Immature natural killer cell (primary cell): ENCODE measurements around the gene CTSC. TPM values are rescaled to one million over a fixed set of nuclear protein-coding genes. Genes with fewer than 3 reads are reported as not detected.
A peak's percentile ranks its signal among the peaks of the same experiment; 100 is the strongest.

ENCODE experiments used
- DNase-seq, 3 donors: peaks; one replicate each; pipeline ENCODE4 v3.0.0; 2022; ENCODE audit warnings: mixed read lengths in 1 of 3
- H3K27ac Mint-ChIP-seq, 6 donors: one replicate each; pipeline ENCODE4 v1.8.0; 2020; ENCODE audit warnings: mixed read lengths in 6 of 6, mild to moderate bottlenecking in 5 of 6, inconsistent platforms in 4 of 6, moderate library complexity in 3 of 6
- H3K27me3 Mint-ChIP-seq, 3 donors: one replicate each; pipeline ENCODE4 v1.8.0; 2020 to 2021; ENCODE audit warnings: low read depth in 3 of 3, mild to moderate bottlenecking in 3 of 3, mixed read lengths in 3 of 3, moderate library complexity in 3 of 3, inconsistent platforms in 1 of 3
- H3K36me3 Mint-ChIP-seq, 3 donors: one replicate each; pipeline ENCODE4 v1.8.0; 2020; ENCODE audit warnings: mixed read lengths in 3 of 3, inconsistent platforms in 2 of 3, mild to moderate bottlenecking in 2 of 3
- H3K4me1 Mint-ChIP-seq, 2 donors: one replicate each; pipeline ENCODE4 v1.8.0; 2020; ENCODE audit warnings: inconsistent platforms in 2 of 2, mild to moderate bottlenecking in 2 of 2, mixed read lengths in 2 of 2, moderate library complexity in 1 of 2
- H3K4me3 Mint-ChIP-seq, 5 donors: one replicate each; pipeline ENCODE4 v1.8.0; 2020; ENCODE audit warnings: mild to moderate bottlenecking in 5 of 5, mixed read lengths in 5 of 5, inconsistent platforms in 3 of 5, moderate library complexity in 3 of 5
- H3K9me3 Mint-ChIP-seq, 6 donors: one replicate each; pipeline ENCODE4 v1.8.0; 2020; ENCODE audit warnings: mild to moderate bottlenecking in 6 of 6, mixed read lengths in 6 of 6, inconsistent platforms in 4 of 6, moderate library complexity in 3 of 6
- polyA plus RNA-seq, 3 donors: library from polyadenylated mRNA; unstranded; fragments of 300-500 nt; fragmentation: Illumina TruSeq; gene quantifications; one replicate each; pipeline ENCODE4 v1.2.3, GENCODE V29; 2021

CTSC gene
- polyA plus RNA-seq, 3 donors from 2014 or later = 389 to 655 (median 558) TPM

DNA sequence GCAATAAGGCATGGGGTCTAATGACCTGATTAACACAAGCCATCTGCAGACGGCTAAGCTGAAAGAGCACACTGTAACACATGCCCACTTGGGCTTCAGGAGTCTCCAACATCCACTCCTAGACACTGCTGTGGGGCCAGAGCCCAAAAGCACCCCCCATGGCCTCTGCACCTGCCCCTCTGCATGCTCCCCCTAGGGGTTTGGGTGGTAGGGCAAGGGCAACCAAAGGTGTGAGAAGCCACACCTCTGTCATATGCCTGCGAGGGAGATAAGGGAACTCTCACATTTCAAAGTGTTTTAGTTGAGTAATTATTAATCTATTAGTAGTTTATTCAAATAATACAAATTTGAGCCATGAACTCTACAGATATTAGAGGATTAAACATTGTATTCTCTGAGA lies 30.8 kb downstream of the CTSC start:
- H3K4me1 Mint-ChIP-seq = peaks cover 79 to 98% of the 10 kb centered on the region in 2 donors
- peaks cover 1 to 6% (median 2%) of the 10 kb centered on the region in 3 donors for H3K27me3 Mint-ChIP-seq
- H3K27ac Mint-ChIP-seq = peak overlapping the region in 5 of 6 donors; percentile 16 to 88 (median 83)
- H3K9me3 Mint-ChIP-seq = no peaks in the 10 kb centered on the region
- DNase-seq = no peak
- H3K4me3 Mint-ChIP-seq = no peak overlapping the region
- peaks cover 32 to 72% (median 38%) of the 10 kb centered on the region in 3 donors for H3K36me3 Mint-ChIP-seq

DNA sequence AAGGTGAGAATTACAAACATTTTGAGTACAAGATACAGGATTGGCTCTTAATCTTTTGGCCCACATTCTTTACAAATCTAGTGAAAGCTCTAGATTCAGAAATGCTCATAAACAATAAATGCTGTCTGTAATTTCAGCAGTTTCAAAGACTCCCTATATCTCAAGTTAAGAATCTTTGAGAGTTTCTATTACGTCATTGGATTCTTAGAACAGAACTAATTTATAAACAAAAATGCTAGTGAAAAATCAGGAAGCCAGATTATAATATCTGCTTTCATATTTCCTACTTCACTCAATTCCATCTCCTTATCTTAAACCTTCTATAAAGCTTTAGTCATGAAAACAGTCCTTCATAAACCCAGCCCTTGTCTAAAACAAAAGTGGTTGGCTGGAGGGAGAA lies 32.1 kb downstream of the CTSC start:
- Mint-ChIP-seq H3K4me3 (no peak overlapping the region), H3K4me1 (peaks cover 80 to 98% of the 10 kb centered on the region in 2 donors), H3K27ac (peak overlapping the region; percentile 54 to 88 (median 82))

DNA sequence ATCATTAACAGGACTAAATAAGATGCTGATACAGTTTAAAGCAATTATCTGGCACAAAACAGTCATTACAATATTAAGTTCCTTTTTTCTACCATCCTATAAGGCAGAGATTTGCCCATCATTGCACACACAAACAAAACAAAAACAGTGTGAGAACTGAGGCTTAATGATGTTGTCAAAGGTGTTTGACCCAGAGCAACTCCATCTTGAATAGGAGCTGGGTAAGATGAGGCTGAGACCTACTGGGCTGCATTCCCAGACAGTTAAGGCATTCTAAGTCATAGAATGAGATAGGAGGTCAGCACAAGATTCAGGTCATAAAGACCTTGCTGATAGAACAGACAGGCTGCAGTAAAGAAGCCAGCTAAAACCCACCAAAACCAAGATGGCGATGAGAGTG lies 33.2 kb downstream of the CTSC start:
- Mint-ChIP-seq H3K9me3 (no peaks in the 10 kb centered on the region), H3K36me3 (peaks cover 36 to 69% (median 42%) of the 10 kb centered on the region in 3 donors), H3K4me3 (no peak overlapping the region), H3K4me1 (peaks cover 82 to 99% of the 10 kb centered on the region in 2 donors), H3K27me3 (peaks cover 3 to 11% (median 7%) of the 10 kb centered on the region in 3 donors), H3K27ac (peak overlapping the region; percentile 81 to 93 (median 88))
- no peak for DNase-seq

More for the DNA sequence above, 32.1 kb downstream of the CTSC start:
- Mint-ChIP-seq H3K27me3 (peaks cover 3 to 11% (median 7%) of the 10 kb centered on the region in 3 donors), H3K9me3 (no peaks in the 10 kb centered on the region), H3K36me3 (peaks cover 38 to 68% (median 42%) of the 10 kb centered on the region in 3 donors)
- DNase-seq = no peak

DNA sequence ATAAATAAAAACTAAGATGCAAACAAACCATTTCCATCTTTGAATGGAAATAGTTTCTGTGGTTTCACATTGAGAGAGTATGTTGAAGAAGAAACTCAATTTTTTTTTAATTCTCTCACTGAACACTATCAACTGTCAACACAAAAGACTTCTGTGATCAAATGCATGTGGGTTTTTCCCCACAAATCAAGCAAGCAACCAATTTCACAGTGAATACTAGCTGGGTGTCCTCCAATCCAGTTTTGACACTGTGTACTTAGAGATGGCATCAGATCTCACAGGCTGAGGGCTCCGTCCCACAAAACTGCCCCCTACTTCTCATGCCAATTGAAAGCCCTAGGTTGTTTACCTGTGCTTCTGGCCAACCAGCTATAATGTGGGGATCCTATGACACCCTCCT lies 34.5 kb downstream of the CTSC start:
- Mint-ChIP-seq H3K9me3 (no peaks in the 10 kb centered on the region), H3K4me1 (peaks cover 86 to 100% of the 10 kb centered on the region in 2 donors), H3K27ac (peak overlapping the region; percentile 85 to 94 (median 89)), H3K27me3 (peaks cover 3 to 11% (median 7%) of the 10 kb centered on the region in 3 donors), H3K36me3 (peaks cover 29 to 70% (median 41%) of the 10 kb centered on the region in 3 donors), H3K4me3 (peak overlapping the region; percentile 26 to 63 (median 44))
- DNase-seq = peak; percentile 22 to 38 (median 30)

DNA sequence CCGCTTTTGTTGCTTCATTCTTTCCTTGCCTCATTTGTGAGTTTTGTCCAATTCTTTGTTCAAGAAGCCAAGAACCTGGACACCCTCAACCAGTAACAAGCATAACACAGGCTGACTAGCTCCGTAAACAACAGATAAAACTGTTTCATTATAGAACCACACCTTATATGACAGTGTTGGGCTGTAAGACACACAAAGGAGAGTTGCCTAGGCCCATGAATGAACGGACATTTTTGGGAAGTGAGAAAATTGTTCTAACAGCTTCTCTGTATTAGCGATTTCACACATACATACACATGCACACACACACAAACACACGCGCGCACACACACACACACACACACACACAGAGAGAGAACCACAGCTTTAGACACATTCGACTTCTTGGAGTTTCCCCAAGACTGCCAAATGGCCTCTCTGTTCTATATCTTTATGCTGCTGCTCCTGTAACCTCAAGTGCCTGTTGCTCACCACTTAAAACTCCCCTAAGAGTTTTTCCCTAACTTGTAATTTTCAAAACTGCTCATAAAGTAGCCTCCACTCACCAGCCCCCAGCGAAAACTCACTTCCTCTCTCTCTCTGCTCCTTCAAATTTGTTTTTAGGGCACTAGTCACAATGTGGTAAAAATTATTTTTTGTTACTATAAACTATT lies 35.9 kb downstream of the CTSC start:
- Mint-ChIP-seq H3K27me3 (peaks cover 3 to 11% (median 7%) of the 10 kb centered on the region in 3 donors), H3K4me3 (peak overlapping the region; percentile 42 to 79 (median 76)), H3K27ac (peak overlapping the region; percentile 85 to 95 (median 92)), H3K4me1 (peaks cover 90 to 100% of the 10 kb centered on the region in 2 donors), H3K36me3 (peaks cover 23 to 72% (median 35%) of the 10 kb centered on the region in 3 donors), H3K9me3 (no peaks in the 10 kb centered on the region)
- DNase-seq = peak; percentile 49 to 59 (median 51)

DNA sequence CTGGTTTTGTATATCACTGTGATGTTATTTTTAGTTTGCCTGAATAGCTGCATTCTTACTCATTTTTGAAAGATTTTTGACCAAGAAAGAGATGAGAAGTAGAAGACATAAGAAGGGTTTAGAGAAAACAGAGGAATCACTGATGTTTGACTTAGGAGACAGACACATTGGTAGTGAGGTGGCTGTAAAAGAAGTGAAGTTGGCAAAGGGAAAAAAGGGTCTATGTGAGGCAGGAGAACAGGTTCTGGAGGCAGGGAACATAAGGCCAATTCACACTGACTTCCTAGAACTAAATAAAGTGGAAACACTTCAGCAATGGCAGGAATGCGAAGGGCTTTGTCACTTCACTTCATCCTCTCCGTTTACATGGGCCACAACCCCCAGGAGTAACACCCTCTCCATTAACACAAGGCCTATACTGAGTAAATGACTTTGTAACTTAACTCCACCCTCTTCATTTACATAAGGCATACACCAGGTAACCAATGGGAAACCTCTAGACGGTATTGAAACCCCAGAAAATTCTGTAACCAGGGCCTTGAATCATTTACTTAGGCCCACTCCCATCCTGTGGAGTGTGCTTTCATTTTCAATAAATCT lies 36.5 kb downstream of the CTSC start:
- Mint-ChIP-seq H3K36me3 (peaks cover 19 to 66% (median 30%) of the 10 kb centered on the region in 3 donors), H3K27ac (peak overlapping the region; percentile 85 to 95 (median 92)), H3K9me3 (no peaks in the 10 kb centered on the region), H3K4me3 (peak overlapping the region; percentile 42 to 79 (median 76)), H3K27me3 (peaks cover 3 to 11% (median 7%) of the 10 kb centered on the region in 3 donors), H3K4me1 (peaks cover 85 to 98% of the 10 kb centered on the region in 2 donors)
- DNase-seq = peak in 2 of 3 donors; percentile 40 to 50

DNA sequence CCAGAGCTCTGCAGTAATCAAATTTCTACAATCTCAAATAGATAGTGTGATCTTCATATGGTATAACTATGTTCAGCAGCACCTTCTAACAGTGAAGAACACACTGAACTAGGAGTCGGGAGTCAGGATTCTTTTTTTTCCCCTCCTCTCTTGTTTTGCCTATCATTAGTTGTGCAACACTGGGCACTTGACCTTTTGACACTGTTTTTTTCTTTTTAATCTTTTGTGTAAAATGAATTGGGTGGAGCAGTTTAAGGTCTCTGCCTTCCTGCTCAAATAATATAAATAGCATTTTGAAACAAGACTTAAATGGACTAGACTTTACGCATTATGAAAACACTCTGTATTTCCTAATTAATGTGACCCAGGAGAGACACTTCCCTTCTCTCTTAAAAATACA lies 39.7 kb downstream of the CTSC start:
- peaks cover 3 to 10% (median 7%) of the 10 kb centered on the region in 3 donors for H3K27me3 Mint-ChIP-seq
- H3K9me3 Mint-ChIP-seq = no peaks in the 10 kb centered on the region
- DNase-seq = no peak
- peaks cover 59 to 92% of the 10 kb centered on the region in 2 donors for H3K4me1 Mint-ChIP-seq
- peak overlapping the region; percentile 36 to 81 (median 68) for H3K27ac Mint-ChIP-seq
- peaks cover 5 to 58% (median 13%) of the 10 kb centered on the region in 3 donors for H3K36me3 Mint-ChIP-seq
- no peak overlapping the region for H3K4me3 Mint-ChIP-seq

DNA sequence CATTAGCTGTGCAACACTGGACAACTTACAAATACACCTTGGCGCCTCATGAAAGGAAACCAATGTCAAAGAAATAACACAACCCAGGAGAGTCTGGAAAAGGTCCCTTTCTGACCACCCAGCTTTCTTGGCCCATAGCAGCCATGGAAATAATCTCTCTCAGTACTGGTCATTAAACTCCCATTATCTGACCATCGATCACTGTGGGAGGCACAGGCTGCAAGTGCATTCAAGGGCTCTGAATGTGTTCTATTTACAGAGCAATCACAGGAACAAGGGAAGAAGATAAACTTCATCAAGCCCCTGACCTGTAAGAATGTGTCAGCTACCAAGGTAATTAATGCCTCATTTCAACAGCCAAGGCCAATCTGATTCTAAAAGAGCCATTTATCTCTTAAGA lies 40.1 kb downstream of the CTSC start:
- Mint-ChIP-seq H3K9me3 (no peaks in the 10 kb centered on the region), H3K4me3 (no peak overlapping the region), H3K27ac (peak overlapping the region; percentile 46 to 81 (median 68)), H3K27me3 (peaks cover 3 to 8% (median 7%) of the 10 kb centered on the region in 3 donors), H3K4me1 (peaks cover 56 to 92% of the 10 kb centered on the region in 2 donors), H3K36me3 (peaks cover 5 to 56% (median 16%) of the 10 kb centered on the region in 3 donors)
- no peak for DNase-seq

DNA sequence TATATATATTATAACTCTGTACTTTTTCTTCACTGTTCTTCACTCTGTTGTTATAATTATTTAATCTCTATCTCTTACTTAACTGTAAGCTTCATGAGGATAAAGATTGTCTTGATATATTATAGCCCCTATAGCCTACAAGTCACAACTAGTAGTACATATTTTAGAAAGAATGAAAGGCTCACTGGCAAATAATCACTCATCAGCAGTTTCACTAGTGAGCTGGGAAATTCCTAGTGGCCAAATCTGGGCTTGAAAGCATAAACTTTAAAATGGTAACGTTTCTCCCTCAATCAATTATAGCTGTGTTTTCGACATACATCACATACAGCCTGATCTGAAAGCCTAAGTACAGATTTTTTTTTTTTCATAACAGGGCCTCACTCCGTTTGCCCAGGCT lies 42.5 kb downstream of the CTSC start:
- peaks cover 36 to 77% of the 10 kb centered on the region in 2 donors for H3K4me1 Mint-ChIP-seq
- no peak for DNase-seq
- H3K27me3 Mint-ChIP-seq = peaks cover 0 to 2% (median 0%) of the 10 kb centered on the region in 3 donors
- H3K4me3 Mint-ChIP-seq = no peak overlapping the region
- no peaks in the 10 kb centered on the region for H3K9me3 Mint-ChIP-seq
- peaks cover 7 to 64% (median 8%) of the 10 kb centered on the region in 3 donors for H3K36me3 Mint-ChIP-seq
- peak overlapping the region in 4 of 6 donors; percentile 2 to 77 (median 58) for H3K27ac Mint-ChIP-seq

DNA sequence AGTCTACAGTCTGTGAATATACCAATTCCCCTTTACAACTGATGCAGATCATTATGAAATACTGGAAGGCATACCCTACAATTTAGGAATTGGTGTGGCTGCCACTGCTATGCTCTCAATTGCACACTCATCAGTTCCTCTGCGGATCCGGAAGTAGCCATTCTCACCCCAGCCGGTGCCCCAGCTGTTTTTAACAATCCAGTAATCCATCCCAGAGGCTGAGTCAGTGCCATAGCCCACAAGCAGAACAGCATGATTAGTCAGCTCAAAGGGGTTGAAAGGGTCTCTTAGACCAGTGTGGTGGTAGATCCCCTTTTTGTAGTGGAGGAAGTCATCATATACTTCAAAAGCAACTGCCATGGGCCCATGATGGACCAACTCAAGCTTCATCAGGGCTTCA lies 43.6 kb downstream of the CTSC start:
- Mint-ChIP-seq H3K36me3 (peaks cover 8 to 62% (median 12%) of the 10 kb centered on the region in 3 donors), H3K9me3 (no peaks in the 10 kb centered on the region), H3K27me3 (peaks cover 0 to 2% (median 0%) of the 10 kb centered on the region in 3 donors), H3K4me3 (no peak overlapping the region), H3K4me1 (peaks cover 27 to 66% of the 10 kb centered on the region in 2 donors), H3K27ac (peak overlapping the region in 1 of 6 donors; percentile 70)
- DNase-seq = no peak

DNA sequence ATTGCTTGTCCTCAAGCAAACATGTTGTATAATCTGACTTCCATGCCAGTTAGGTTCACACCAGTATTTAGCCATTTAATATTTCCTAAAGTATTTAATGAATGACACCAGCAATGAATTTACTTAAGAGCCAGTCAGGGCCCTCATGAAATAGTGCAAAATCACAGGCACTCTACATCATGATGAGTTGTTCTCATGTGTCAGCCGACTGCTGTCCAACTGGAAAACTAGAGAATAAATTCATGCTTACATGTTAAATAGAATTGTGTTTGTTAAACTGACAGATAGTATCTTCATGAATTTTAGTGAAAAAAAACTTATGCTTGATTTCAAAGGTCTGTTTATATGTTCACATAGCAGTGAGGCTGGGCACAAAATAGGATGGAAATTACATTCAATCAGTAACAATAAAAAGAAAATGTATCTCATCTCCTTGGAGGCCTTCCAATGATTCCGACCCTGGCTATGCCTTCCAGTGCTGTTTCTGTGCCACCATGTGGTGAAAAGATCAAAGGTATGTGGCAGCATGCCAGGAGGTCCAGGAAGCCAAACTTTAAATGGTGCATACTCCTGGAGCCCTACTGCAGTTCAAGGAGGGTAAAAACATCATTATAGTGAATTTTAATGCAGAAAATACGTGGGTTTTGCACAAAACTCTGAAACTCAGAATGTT lies 45.2 kb downstream of the CTSC start:
- H3K27ac Mint-ChIP-seq = peak overlapping the region; percentile 39 to 75 (median 61)
- DNase-seq = no peak

DNA sequence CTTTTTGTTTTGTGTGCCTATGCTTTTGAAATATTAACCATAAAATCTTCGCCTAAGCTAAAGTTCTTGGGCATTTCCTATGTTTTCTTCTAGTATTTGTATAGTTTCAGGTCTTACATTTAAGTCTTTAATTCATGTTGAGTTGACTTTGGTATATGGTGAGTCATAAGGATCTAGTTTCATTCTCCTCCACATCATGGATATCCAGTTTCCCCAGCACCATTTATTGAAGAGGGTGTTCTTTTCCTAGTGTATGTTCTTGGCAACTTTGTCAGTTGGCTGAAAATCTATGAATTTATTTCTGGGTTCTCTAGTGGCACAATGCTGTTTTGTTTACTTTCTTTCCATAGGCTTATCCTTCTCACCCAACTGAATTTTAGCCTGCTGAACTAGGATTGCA lies 49.0 kb downstream of the CTSC start:
- peaks cover 0 to 2% (median 0%) of the 10 kb centered on the region in 3 donors for H3K27me3 Mint-ChIP-seq
- peaks cover 13 to 38% of the 10 kb centered on the region in 2 donors for H3K4me1 Mint-ChIP-seq
- H3K27ac Mint-ChIP-seq = peak overlapping the region in 1 of 6 donors; percentile 17
- H3K9me3 Mint-ChIP-seq = no peaks in the 10 kb centered on the region
- H3K4me3 Mint-ChIP-seq = no peak overlapping the region
- DNase-seq = no peak
- H3K36me3 Mint-ChIP-seq = peaks cover 29 to 67% (median 42%) of the 10 kb centered on the region in 3 donors

More for the DNA sequence above, 45.2 kb downstream of the CTSC start:
- Mint-ChIP-seq H3K4me3 (no peak overlapping the region), H3K9me3 (no peaks in the 10 kb centered on the region), H3K36me3 (peaks cover 22 to 67% (median 27%) of the 10 kb centered on the region in 3 donors), H3K4me1 (peaks cover 19 to 55% of the 10 kb centered on the region in 2 donors), H3K27me3 (peaks cover 0 to 2% (median 0%) of the 10 kb centered on the region in 3 donors)

DNA sequence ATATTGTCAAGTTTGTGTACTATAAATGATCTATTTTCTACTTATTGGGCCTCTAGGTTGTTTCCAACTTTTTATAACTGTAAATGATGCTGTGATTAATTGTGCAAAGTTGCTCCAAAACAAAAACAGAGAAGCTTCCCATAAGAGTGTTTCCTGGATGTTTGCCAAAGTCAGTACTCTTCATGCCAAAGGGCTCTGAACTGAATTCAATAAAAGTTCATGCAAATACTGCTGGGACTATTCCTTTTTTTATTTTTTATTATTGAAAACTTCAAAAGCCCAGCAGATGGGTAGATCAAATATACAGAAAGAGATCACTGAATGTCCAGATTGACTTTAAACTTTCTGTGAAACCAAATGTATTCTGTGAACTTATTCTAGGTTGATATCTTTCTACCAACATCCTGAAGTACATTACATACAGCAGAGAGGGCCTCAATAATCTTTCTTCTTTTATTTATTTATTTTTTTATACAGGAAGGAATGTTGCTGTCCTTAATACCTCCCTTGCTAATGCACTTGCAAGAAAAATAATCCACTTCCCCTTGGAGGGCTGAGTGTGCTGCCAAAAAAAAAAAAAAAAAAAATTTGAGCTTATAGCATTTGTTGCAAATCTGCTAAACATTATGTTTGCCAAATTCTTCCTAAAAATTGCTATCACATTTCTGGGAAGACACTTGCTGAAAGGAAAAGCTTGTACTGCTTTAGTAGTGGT lies 53.0 kb downstream of the CTSC start:
- peaks cover 33 to 55% (median 55%) of the 10 kb centered on the region in 3 donors for H3K36me3 Mint-ChIP-seq
- H3K9me3 Mint-ChIP-seq = no peaks in the 10 kb centered on the region
- peak overlapping the region in 1 of 6 donors; percentile 40 for H3K27ac Mint-ChIP-seq

More for the DNA sequence above, 53.0 kb downstream of the CTSC start:
- DNase-seq = no peak
- Mint-ChIP-seq H3K27me3 (no peaks in the 10 kb centered on the region), H3K4me3 (no peak overlapping the region), H3K4me1 (peaks cover 8 to 25% of the 10 kb centered on the region in 2 donors)
